Measurements from ENCODE around the gene FBXW10B. TPM values are rescaled to one million over a fixed set of nuclear protein-coding genes. Genes with fewer than 3 reads are reported as not detected.
"Not testable (repeated sequence)": the region's sequence is repeated elsewhere in the genome, so short reads cannot be mapped to it uniquely, and the experiment has no call there.

The FBXW10B gene
- total and polyA plus RNA-seq, 7 donors: 0.55 to 1.0 TPM; not detected in 5

DNA sequence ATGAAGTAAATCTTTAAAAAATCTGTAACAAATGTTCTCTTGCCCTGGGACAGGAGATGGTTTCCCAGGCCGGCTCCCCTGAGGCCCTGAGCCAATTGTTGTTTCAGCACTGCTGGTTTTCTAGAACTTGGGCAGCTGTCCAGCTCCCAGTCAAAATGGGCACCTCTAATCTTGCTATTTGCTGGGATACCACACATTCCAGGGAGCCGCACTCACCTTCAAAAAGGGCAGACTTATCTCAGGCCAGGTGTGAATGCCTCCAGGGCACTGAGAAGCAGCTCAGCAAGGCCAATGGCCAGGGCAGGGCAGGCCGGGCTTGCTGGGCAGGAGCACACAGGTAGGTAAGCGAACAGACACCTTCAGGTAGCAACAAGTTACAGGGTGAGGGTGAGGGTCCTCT lies 40.2 kb upstream of the FBXW10B start:
- no peak for TF ChIP-seq POLR2AphosphoS5 (IDR thresholded peaks at IDR 0.05)
- TF ChIP-seq EP300 (IDR thresholded peaks at IDR 0.05): no peak
- TF ChIP-seq, protein P1, sequence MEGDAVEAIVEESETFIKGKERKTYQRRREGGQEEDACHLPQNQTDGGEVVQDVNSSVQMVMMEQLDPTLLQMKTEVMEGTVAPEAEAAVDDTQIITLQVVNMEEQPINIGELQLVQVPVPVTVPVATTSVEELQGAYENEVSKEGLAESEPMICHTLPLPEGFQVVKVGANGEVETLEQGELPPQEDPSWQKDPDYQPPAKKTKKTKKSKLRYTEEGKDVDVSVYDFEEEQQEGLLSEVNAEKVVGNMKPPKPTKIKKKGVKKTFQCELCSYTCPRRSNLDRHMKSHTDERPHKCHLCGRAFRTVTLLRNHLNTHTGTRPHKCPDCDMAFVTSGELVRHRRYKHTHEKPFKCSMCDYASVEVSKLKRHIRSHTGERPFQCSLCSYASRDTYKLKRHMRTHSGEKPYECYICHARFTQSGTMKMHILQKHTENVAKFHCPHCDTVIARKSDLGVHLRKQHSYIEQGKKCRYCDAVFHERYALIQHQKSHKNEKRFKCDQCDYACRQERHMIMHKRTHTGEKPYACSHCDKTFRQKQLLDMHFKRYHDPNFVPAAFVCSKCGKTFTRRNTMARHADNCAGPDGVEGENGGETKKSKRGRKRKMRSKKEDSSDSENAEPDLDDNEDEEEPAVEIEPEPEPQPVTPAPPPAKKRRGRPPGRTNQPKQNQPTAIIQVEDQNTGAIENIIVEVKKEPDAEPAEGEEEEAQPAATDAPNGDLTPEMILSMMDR (IDR thresholded peaks at IDR 0.05): no peak
- TF ChIP-seq POLR2A (IDR thresholded peaks at IDR 0.05): no peak
- H3K27ac ChIP-seq: peak overlapping the region in 1 of 4 donors; percentile 14
- intact Hi-C loops (cut with DNase I): no loop called here
- no peak for DNase-seq
- 91 to 93% methylated on average over 4 of the region's 4 CpGs for WGBS, 2 donors
- no peak overlapping the region for H3K4me3 ChIP-seq
- H3K4me1 ChIP-seq: no peaks in the 10 kb centered on the region
- H3K36me3 ChIP-seq: no peaks in the 10 kb centered on the region
- no peaks in the 10 kb centered on the region for H3K9me3 ChIP-seq
- no peaks in the 10 kb centered on the region for H3K27me3 ChIP-seq

DNA sequence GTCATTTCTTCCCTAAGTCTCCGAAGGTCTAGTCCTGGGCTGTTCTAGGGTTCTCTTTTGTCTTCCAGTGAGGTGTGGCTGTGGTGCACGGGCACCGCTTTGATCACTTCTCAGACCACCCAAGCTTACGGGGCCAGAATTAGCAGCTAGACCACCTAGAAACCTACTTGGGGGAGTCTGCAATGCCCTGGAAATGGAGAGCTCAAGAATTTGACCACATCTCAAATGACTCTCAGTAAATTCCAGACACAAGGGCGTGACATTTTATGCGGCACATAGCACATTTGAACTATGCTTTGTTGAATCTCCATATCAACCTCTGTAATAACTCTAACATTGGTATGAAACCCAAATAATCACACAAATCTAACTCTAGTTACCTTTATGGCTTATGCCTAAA lies 39.7 kb upstream of the FBXW10B start:
- H3K9me3 ChIP-seq: no peaks in the 10 kb centered on the region
- DNase-seq: no peak
- no peak overlapping the region for H3K27ac ChIP-seq
- TF ChIP-seq POLR2AphosphoS5 (IDR thresholded peaks at IDR 0.05) (no peak), POLR2A (IDR thresholded peaks at IDR 0.05) (no peak), EP300 (IDR thresholded peaks at IDR 0.05) (no peak)
- TF ChIP-seq, protein P1 (IDR thresholded peaks at IDR 0.05): no peak
- H3K36me3 ChIP-seq: no peaks in the 10 kb centered on the region
- intact Hi-C loops (cut with DNase I): no loop called here
- no peaks in the 10 kb centered on the region for H3K27me3 ChIP-seq
- WGBS, 2 donors: 94 to 95% methylated on average over 6 of the region's 6 CpGs
- no peak overlapping the region for H3K4me3 ChIP-seq
- H3K4me1 ChIP-seq: no peaks in the 10 kb centered on the region

DNA sequence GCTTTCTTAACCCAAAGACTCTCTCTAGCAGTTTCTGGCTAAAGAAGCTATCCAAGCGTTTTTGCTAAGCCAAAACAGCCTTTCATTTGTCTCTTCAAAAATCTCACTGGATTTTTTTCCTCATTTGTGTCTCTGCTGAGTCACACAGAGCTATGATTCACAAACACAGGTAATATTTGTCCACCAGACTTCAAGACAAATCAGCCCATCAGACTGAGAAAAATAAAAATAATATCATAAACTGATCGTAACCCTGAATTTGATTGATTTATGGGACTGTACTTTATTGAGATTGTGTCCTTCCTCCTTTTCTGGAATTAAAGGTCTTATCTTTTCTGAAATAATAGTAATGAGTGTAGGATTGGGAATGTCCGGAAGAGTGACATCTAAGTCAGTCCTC lies 38.8 kb upstream of the FBXW10B start:
- no peaks in the 10 kb centered on the region for H3K36me3 ChIP-seq
- no peak for DNase-seq
- intact Hi-C loops (cut with DNase I): no loop called here
- H3K4me1 ChIP-seq: no peaks in the 10 kb centered on the region
- no peak for TF ChIP-seq POLR2AphosphoS5 (IDR thresholded peaks at IDR 0.05)
- TF ChIP-seq, protein P1 (IDR thresholded peaks at IDR 0.05): no peak
- 76 to 89% methylated on average over 3 of the region's 3 CpGs for WGBS, 2 donors
- no peaks in the 10 kb centered on the region for H3K27me3 ChIP-seq
- no peak overlapping the region for H3K27ac ChIP-seq
- H3K9me3 ChIP-seq: no peaks in the 10 kb centered on the region
- no peak overlapping the region for H3K4me3 ChIP-seq

DNA sequence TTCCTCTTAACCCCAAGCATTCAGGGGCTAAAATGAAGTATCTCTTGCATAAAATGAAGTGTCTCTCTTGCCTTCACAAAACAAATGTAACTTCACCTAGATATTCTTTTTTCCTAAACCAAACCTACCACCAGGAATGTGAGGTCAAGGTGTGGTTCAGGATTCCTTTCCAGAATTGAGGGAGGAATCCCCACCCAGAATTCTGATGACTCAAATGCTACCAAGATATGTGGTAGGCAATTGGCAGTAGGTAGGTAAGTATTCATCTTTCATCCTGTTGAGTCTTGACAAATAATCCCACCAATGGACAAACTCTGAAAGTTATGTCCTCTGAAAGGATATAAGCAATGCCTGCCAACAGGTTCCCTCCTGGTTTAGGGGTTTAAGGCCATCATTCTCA lies 38.4 kb upstream of the FBXW10B start:
- no peaks in the 10 kb centered on the region for H3K36me3 ChIP-seq
- intact Hi-C loops (cut with DNase I): no loop called here
- DNase-seq: no peak
- H3K9me3 ChIP-seq: no peaks in the 10 kb centered on the region
- TF ChIP-seq, protein P1 (IDR thresholded peaks at IDR 0.05): no peak
- TF ChIP-seq POLR2AphosphoS5 (IDR thresholded peaks at IDR 0.05): no peak
- TF ChIP-seq POLR2A (IDR thresholded peaks at IDR 0.05): no peak
- no peak for TF ChIP-seq EP300 (IDR thresholded peaks at IDR 0.05)
- no peaks in the 10 kb centered on the region for H3K27me3 ChIP-seq
- no peak overlapping the region for H3K4me3 ChIP-seq
- H3K4me1 ChIP-seq: no peaks in the 10 kb centered on the region
- H3K27ac ChIP-seq: no peak overlapping the region

DNA sequence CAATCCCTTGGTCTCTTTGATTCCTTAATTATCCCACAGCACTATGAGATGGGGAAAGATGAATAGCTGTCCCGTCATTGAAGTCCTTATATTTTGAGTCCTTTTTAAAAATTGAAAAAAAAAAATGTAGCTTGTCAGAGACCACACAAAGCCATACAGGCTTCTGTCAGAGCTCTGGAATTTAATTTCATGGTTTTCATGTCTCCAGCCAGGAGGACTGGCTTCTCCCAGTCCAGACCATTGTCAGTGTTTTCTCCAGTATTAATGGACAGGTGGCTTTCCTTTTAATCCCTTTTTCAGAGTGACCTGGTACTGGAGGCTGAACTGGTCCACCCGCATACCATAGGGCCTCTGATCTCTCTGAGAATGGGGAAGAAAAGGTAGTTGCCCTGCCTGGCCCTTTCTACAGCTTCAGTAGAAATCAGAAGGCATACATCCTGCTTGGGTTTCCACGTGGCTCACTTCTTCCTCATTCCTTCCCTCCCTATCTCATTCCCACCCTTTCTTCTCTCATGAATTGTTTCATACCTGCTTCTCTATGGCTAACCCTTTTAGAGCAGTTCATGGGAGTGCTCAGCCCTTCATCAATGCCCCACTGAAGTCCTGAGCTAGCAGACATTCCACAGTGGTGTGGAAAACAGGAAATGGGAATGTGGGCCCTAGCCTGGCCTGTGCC lies 35.5 kb upstream of the FBXW10B start:
- no peaks in the 10 kb centered on the region for H3K36me3 ChIP-seq
- TF ChIP-seq, protein P1 (IDR thresholded peaks at IDR 0.05): no peak
- TF ChIP-seq POLR2AphosphoS5 (IDR thresholded peaks at IDR 0.05) (no peak), POLR2A (IDR thresholded peaks at IDR 0.05) (no peak), EP300 (IDR thresholded peaks at IDR 0.05) (no peak)
- peaks cover 0 to 18% (median 15%) of the 10 kb centered on the region in 4 donors for H3K4me1 ChIP-seq
- no peak overlapping the region for H3K4me3 ChIP-seq
- intact Hi-C loops (cut with DNase I): no loop called here
- 57 to 68% methylated on average over 3 of the region's 3 CpGs for WGBS, 2 donors
- no peaks in the 10 kb centered on the region for H3K27me3 ChIP-seq
- H3K9me3 ChIP-seq: no peaks in the 10 kb centered on the region
- no peak for DNase-seq
- H3K27ac ChIP-seq: no peak overlapping the region

DNA sequence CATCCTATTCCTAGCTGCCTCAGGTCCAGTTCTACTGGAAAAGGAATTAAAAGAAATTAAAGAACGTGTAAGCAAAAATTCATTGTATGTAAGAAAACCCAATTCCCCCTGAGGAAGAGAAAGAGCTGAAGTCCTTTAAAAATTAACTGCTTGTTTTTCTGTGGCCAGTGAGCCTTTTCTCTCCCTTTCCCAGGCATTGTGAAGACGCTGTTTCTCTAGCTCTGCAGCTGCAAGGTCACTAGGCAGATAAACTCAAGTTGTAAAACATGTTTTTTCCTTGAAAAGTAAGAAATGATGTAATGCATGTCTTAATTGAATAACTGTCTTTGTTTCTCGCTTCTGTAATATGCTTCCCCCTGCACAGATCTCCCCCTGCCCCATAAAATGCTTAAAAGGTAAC lies 34.9 kb upstream of the FBXW10B start:
- peaks cover 0 to 25% (median 19%) of the 10 kb centered on the region in 4 donors for H3K4me1 ChIP-seq
- H3K9me3 ChIP-seq; DNase-seq; H3K36me3 ChIP-seq; H3K4me3 ChIP-seq; H3K27me3 ChIP-seq; H3K27ac ChIP-seq; intact Hi-C loops (cut with DNase I): not testable (repeated sequence)
- WGBS, 2 donors: 86 to 90% methylated on average over 3 of the region's 3 CpGs

All from sigmoid colon (tissue), 7 donors.